GM18498 (cell line): ENCODE data around the gene DIDO1.
A peak's percentile ranks its signal among the peaks of the same experiment; 100 is the strongest.

Experiments
- ATAC-seq: cut with Tn5 transposase; IDR thresholded peaks from one replicate; pipeline ENCODE4 v1.9.1; 2021; ENCODE audit warnings: mild to moderate bottlenecking, moderate library complexity; ENCODE audit not compliant: unreplicated experiment

DIDO1 gene

DNA sequence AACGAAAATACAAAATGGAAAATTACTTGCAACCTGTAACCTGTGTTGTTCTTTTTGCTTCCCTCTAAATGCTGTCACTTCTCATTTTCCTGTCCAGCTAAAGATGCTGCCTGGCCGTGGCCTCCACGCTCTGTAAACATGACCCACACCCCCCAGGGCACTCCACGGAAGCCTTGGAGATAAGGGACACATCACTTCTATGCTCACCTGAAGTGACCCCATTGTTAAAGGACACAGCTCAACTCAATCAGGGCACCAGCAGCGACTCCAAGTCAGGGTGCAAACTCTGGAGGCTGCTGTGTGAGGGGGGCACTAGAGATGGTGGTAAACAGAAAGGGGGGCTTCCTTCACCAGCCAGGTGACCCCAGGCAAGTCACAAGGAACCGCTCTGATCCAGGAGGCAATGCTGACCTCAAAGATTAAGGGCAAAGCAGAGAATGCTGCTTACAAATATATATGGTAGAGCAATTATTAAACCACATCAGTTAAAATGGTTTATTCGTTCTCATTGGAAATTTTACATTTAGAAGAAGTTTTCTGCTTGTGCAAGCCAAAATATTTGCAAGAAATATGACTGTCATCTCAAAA, 13.2 kb downstream of the DIDO1 start:
- no peak for ATAC-seq

DNA sequence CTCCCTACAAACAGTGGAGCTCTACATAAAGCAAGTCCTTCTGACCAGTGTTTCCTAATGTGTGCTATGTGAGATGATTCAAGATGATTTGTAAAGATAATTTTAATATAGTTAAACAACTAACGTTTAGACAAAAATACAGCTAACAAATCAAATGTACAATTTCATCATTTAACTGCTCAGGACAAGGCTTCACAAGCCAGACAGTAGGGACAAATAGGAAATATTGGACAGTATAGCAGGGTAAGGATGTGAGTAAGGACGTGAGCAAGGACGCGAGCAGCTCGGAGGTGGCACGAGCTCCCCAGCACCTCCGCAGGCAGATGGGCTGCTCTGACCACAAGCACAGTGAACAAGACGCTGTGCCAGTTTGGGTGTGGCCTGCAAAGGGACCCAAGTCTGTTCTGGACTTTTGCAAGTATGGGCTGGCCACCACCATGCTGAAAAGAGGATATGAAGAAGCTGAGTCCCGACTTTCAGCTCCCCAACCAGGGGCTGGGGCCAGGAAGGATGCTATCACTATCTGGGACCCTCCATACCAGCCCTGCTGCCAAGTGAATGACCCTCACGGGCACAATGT, 14.5 kb downstream of the DIDO1 start:
- ATAC-seq, result no peak

DNA sequence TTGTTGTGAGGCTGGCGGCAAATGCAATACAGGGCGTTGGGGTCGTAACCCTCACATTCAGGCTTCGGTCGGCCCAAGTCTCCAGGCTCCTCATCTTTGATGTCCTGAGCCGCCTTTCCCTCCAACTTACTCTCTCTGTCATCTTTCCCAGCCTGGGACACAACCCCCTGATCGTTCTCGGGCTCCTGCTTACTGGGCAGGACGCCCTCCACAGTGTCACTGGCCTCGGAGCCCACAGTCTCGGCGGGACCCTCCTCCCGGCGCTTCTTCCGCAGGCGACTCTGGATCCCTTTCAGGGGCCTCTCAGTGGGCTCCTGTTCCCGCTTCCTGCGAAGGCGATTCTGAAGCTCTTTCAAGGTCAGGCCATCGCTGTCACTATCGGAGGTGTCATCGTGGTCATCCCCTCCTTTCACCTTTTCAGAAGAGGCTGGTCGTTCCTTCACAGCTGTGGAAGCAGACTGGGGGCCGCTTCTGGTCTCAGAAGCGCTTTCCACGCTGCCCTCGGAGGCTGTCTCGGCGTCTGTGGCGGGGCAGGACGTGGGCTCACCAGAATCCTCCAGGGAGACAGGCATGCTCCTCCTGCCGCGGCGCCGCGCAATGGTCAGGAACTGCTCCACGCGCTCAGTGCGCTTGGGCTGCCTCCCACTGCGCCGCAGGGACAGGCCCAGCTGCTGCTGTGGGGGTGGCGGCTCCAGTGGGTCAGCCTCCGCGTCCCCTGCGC, 15.4 kb downstream of the DIDO1 start:
- ATAC-seq, result no peak

DNA sequence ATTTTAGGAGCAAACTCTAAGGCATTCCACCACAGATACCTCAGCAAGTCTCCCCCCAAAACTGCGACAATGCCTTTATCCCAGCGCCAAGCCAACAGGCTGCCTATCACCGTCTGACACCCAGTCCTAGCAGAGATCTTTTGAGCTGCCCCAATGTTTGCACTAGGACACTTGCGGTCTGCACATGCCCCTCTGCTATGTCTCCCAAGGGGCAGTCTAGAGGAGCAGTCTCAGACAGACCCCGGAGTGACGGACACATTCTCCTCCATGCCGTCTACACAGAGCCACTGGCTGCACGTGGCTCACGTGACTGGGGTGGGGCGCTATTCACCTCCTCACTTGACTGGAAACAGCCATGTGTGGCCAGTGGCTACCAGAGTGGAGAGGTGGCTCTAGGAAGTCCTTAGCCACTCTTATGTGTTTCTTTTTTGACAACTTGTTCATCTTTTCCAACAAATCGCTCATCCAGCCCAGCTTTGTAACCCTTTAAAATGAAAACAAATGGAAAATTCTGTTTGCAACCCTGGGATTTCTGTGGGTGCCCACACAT, 16.0 kb downstream of the DIDO1 start:
- ATAC-seq, result no peak

DNA sequence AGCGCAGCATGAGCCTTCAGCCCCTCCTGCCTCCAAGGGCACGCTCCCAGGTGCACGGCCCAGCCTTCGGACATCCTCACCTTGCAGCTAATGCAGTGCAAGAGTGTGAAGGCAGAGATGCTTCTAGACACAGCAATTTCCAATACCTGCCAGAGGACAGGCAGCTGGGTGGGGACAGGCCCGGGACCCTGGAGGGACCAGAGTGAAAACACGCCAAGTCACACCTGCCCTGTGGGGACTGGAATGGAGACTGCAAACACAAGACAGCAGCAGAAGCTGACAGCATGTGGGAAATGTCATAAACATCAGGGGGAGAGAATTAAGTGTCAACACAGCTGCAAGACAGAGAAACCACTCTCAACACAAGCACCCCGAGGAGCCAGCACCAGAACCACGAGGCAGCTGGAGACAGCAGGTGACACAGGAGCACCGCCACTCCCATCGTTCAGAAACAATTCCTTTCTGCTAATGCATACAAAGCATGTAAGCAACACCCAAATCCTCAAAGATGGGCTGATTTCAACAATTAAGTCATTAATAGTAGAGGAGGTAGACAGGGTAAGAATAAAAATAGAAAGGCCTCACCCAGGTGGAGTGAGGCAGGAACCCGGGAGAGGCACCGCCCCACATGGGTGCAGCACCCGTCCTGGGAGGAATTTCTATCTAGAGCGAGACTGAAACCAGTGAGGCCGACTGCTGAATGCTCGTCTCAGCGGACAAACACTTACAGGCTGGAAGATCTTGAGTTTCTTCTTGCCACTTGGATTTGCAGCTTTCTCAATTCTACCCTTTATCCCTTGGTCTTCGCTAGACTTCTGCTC, 17.1 kb downstream of the DIDO1 start:
- no peak for ATAC-seq

DNA sequence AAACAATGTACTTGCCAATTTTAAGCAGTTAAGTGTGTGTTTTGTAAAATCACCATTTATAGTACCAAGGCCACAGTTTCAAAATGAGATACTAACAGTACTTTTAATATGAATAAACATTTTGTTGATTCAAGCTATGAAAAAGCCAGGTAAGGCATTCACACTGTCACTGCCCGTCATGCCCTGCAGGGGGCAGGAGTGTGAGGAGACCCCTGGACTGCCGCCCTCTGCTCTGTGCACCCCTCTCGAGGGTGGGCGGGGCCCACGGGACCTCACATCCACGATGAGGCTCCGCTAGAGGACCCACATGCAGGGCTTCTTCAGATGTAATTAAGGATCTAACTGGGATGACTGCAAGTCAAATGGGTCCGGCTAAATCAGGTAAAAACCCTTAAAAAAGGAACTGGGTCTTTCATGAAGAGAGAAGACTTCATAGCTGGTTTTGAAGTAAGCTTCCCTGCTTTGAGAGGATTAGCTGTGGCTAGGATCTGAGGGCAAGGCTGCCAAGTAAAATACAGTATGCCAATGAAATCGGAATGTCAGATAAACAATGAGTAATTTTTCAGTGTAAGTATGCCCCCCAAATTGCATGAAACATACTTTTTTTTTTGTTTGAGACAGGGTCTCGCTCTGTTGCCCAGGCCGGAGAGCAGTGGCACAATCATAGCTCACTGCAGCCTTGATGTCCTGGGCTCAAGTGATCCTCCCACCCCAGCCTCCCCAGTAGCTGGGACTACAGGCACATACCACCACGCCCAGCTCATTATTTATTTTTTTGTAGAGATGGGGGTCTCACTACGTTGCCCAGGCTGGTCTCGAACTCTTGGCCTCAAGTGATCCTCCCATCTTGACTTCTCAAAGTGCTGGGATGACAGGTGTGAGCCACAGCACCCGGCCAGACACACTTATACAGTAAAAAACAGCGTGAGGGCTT, 18.7 kb downstream of the DIDO1 start:
- no peak for ATAC-seq

DNA sequence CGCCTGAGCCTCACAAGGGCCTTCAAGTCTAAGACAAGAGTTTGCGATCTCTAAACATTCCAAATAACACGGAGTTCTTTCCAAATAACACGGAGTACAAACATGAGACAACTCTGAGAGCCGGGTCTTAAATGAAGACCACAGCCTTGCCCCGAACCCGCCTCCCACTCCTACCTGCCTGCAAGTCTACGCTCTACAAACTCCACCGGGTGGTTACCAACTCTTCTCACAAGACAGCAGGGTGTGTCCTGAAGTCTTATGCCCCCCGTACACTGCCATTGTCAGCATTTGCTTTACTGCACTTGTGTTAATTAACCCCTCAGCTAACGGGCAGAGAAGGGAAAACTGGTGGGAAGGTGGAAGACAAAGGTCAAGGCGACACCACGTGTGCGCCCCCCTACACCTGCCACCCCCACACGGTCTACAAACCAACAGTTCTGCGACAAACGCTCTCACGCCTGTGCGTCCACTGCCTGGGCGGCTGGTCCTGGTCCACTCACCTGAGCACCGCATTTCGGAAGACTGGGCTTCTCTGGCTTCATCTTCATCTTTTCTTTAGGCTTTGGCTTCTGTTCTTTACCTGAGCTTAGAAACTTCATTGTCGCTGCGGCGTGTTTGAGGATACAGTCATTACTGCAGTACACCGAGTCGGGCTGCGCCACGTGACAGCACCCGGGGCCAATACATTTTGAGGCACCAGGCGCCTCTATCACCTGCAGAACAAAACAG, 19.5 kb downstream of the DIDO1 start:
- no peak for ATAC-seq

DNA sequence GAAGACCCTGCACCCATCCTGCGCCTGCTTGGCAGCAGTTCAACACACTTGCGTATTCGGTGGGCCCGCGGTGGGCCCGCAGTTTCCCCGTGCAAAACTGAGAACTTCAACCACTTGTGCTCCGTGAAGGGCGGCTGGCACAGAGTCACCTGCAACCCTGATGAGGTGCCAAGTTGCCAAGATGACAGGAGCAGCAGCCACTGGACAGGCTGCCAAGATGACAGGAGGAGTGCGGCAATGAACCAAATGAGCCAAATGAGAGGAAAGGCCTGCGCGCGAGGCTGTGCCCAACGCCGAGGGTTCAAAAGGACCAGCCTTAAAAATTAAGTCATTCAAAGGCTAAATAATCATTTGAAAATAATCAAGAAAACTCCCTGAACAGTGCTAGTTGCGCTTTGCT, 20.1 kb downstream of the DIDO1 start:
- ATAC-seq, result no peak

DNA sequence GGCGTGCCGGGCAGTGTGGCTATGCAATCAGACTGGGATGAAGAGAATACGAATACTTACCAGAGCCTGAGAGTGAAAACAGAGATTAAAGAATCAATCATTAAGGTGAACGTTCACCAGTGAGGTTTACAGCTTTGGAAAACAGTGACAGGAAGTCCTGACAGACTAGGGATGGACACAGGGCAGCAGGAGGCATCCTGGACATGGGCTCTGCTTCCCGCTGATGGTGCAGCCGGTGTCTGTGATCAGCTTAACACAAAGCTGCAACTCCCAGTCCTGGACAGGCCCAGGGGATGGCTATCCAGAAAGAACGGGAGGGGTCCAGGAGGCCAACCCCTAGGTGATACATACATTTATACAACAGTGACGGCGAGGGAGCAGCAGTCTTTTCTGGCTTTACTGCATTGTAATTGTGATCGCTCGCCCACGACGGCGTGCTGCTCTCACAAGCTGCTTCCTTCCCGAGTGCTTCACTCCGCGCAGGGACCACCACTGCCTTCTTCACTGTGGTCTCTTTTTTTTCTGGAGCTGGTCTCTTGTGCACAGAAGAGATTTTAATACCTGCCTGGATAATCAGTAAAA, 20.7 kb downstream of the DIDO1 start:
- ATAC-seq, result no peak

DNA sequence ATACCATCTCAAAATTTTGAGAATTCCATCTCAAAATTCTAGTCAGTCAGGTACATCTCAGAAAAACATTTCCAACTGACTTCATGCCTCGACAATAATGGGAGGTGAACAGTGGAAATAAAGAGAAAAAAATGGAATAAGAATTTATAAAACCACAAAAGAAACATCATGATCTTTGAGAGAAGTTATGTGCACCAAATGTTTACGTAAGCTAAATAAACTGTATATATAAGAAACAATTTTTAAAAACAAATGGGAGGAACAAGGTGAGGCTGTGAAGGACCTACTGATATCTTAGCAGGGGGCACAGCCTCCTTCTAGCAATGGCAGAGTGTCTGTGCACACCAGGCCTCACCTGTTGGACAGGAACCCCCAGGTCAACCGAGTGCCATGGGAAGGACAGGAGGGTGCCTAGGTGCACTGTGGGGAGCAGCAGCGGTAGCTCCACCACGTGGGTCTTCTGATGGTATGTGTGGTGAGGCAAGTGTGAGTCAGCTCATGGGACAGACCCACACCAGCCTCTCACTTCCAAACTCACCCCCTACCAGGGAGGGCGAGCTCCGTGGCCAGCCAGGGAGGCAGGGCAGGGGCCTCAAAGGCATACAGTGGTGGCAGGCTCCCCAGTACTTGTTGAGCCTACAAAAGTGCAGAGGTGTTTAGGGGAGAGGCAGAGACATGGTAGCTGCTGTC, 23.2 kb downstream of the DIDO1 start:
- no peak for ATAC-seq

DNA sequence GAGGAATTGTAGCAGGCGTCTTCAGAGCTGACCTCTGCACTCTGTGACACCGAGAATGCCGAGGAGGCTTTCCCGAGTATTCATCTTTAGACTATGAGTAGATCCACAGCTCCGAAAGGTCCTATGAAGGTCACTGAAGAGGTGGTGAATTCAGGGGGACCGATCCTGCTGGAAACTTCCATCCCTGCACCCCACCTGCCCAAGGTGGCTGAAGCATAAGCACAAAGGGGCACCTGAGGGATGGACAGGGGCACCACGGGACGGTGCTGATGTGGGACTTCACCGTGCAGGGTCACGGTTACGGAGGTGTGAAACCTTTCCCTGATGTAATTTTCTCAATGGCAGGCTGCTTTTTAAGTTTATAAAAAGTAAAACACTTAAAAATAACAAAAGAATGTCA, 24.4 kb downstream of the DIDO1 start:
- no peak for ATAC-seq

DNA sequence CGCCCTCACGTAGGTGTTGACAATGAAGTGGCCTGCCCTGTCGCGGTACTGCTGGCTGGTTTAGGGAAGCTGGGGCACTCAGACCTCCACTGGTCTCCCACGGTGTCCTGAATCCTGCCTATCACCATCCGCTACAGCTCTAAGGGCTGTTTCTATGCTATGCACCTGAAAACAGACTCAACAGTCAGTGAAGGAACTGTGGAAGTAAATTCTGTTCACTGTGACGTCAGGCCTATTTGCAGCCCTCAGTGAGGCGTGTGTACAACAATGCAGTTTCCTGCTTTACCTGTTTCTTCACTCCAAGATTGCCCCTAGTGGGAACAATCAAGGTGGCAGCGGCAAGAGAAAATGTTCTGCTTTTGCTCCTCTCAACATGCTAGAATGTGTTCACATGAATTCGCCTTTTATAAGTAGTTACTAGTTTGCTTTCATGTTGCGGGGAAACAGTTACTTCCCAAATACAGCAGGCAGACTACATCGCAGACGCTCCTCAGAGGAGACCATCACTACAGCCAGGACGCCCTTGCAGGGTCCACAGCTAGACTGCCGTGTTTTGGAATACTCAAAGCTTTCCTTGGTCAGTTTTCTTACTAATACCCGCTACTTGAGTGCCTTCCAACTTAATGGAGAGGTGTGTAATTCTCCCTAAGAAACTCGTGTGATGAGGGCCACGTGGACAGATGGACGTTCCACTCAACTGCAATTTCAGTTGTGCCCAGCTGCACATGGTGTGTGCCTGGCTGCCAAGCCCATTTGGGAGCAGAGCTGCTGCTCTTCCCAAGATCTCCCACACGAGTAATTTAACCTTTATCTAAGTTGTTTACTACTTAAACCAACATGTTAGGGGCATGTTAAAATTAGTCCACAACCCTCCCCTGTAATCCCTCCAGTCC, 25.4 kb downstream of the DIDO1 start:
- ATAC-seq, result peak; percentile 9

DNA sequence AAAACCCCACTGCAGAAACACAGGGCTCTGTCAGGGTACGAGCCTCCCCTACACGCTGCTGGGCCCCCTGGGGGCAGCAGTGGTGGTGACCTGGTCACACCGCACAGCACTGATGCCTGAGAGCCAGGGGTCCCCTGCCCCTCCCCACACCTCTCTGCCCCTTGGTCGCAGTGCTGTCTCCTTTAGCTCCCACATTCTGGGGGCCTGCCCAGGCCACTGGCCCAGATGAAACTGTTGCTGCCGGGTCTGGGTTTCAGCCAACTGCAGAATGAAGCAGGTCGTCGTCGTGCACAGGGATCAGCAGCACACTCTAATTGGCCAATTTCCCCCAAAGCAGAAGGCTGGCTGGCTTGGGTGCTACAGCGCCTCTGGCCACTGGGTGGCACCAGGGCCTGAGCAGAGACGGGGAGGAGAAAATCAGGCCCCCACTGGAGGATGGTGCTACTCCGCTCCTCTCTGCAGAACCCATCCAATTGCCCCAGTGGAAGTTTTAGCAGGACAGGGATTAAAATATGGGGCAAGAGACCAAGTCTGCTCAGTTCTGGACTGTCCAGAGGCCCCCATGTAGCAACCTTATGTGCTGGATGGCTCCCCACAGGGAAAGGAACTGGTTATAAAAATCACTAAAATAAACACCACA, 26.1 kb downstream of the DIDO1 start:
- ATAC-seq, result peak; percentile 91

DNA sequence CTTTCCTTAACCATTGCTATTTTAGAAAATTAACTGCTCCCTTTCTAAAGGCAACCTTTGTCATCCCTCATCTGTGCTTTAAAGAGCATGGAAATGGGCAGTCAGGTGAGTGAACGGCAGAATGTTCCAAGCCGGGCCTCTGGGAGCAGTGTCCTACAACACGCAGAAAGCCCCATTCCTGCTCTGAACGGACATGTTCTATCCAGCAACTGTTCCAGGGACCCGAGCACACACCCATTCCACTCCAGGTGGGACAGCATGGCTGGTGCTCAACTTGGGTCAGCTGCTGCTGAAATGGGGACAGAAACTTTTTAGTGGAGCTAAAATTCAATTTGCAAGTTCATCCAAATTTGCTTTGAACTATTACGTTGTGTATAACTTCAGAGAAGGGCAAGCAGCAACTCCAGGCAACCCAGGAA, 26.7 kb downstream of the DIDO1 start:
- no peak for ATAC-seq

DNA sequence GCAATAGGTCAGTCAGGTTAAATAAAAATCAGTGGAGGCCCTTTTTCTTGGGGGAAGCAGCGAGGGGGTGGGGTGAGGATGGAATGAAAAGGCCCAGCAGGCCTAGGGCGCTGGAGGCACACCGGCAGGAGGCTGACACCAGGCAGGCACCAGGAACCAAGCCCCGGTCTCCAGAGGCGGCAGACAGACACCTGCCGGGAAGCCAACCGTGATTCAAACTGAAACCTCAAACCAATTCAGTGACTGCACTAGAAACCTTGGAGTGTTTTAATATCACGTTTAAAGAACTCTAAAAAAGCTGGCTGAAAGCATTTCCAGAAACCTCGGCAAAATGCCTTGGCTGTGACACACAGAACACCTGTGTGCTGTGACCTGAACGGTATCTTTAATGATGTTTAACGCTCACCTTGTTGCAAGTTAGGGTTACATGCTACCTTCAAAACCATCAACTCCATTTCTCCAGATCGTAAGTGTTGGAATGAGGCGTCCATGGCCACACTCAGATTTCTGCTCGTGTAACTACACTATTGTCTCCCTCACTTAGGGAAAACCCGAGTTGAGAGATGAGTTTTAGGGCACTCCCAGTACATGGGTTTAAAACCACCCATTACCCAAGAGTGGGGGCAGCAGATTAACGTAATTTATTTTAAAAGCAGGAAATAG, 27.2 kb downstream of the DIDO1 start:
- no peak for ATAC-seq

DNA sequence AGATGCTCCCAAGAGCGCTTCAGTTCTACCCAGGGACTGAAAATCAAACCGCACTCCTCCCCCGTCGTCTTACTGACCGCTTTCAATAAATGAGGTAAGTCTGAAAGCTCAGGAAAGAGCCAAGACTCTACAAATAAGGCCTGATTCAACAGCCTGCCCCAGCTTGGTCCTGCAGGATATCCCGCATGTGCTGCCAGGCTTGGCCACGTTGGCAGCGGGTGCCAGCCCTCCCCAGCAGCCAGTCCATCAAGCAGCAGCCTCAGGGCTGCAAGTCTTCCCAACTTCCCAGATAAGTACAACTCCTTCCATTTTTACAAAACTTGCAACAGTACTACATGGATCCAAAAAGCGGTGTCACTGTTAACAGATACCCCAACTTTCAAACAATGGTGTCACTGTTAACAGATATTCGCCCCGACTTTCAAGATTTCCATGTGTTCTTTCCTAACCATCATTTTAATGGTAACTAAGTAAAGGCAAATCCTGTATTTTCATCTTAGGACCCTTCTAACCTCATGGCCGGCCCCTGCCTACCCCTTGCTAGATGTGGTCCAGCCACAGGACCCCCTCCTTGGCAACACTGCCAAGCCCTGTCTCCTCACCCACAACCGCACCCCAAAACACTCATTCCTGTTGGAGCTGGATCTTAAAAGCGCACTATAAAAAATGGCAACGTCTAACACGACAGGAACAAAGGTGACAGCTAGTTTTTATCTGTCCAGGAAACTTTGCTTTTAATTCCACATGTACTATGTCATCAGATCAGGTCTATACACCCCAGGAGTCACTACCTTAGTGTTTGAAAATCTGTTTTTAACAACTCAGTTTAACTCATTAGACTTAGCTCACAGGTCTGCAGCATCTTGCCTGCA, 28.0 kb downstream of the DIDO1 start:
- ATAC-seq, result no peak
